AG09309 (cell line): ENCODE results near the gene DCXR.

Source experiments
- DNase-seq: peaks from one replicate; pipeline ENCODE4 v3.0.0-alpha.2; 2010; ENCODE audit warnings: low read depth
- H3K4me3 ChIP-seq: 2 replicates; pipeline ENCODE4 v1.5.1; 2011; ENCODE audit warnings: mild to moderate bottlenecking, low read depth, low read length, moderate library complexity; ENCODE audit not compliant: control insufficient read depth
- CTCF ChIP-seq: IDR thresholded peaks from 2 replicates; pipeline ENCODE4 v1.5.1; 2011; ENCODE audit warnings: mild to moderate bottlenecking, low read depth, low read length, inconsistent platforms; ENCODE audit not compliant: insufficient read depth, control insufficient read depth; ENCODE audit errors: missing control alignments

DCXR gene

GRCh38 chr17:82079001-82079677 lies 41.6 kb upstream of the DCXR start:
- DNase-seq = no peak
- H3K4me3 ChIP-seq = no peak overlapping the region
- TF ChIP-seq CTCF = no peak

- no peak for TF ChIP-seq CTCF
- no peak overlapping the region for H3K4me3 ChIP-seq
- DNase-seq = no peak
Measured at GRCh38 chr17:82078433-82078832, 40.9 kb upstream of the DCXR start.

DNA sequence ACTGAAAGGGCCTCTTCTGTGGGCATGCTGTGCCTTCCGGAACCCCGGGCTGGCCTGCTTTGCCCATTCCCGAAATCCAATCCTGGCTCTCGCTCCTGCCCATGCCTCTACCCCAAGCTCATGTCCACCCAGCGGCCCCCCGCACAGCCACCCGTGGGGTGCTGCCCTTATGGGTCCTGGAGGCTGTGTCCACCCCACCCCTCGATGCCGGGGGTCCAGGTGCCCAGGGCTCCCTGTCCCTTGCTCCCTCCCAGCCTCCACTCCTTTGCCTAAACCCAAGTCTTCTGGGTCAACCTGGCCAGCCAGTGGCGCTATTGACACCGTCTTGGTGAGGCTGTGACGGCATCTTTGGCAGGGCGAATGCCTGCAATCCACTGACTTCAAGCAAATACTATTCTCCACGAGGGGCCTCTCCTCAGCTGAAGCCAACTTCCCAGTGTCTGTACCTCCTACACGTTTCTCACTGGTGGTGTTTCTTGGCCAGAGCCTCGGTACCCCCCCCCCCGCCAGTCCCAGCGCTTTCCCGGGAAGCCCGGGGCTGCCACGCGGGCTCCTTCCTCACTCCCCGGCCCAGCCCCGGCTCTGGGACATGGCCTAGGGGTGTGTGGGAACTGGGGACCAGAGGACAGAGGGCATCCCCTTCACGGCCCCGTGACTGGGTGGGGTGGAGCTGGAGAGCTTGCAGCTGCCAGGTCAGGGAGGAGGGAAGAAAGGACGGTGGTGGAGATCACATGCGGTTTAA lies 40.3 kb upstream of the DCXR start:
- no peak for DNase-seq
- TF ChIP-seq CTCF = no peak
- no peak overlapping the region for H3K4me3 ChIP-seq

- TF ChIP-seq CTCF = no peak
- DNase-seq = no peak
- no peak overlapping the region for H3K4me3 ChIP-seq
Measured at GRCh38 chr17:82076785-82077591, 39.5 kb upstream of the DCXR start.

GRCh38 chr17:82076018-82076784 lies 38.7 kb upstream of the DCXR start:
- no peak for DNase-seq
- TF ChIP-seq CTCF = no peak
- no peak overlapping the region for H3K4me3 ChIP-seq

GRCh38 chr17:82073446-82073845 lies 35.9 kb upstream of the DCXR start:
- no peak for TF ChIP-seq CTCF
- no peak overlapping the region for H3K4me3 ChIP-seq
- no peak for DNase-seq
